8988T (cell line): ENCODE data around the gene ELFN2.

Experiments
- DNase-seq: peaks from one replicate; pipeline ENCODE4 v3.0.0; 2011

ELFN2 gene

GRCh38 chr22:37378642-37379058, 48.6 kb downstream of the ELFN2 start:
- DNase-seq, result no peak

GRCh38 chr22:37377927-37378326, 49.4 kb downstream of the ELFN2 start:
- DNase-seq, result no peak

- DNase-seq, result no peak
Observed at GRCh38 chr22:37377138-37377537, 50.1 kb downstream of the ELFN2 start.

- no peak for DNase-seq
Observed at GRCh38 chr22:37376643-37377042, 50.6 kb downstream of the ELFN2 start.

- DNase-seq, result no peak
Observed at GRCh38 chr22:37375801-37376200, 51.5 kb downstream of the ELFN2 start.

GRCh38 chr22:37374571-37374970, 52.7 kb downstream of the ELFN2 start:
- no peak for DNase-seq

- DNase-seq, result no peak
Observed at GRCh38 chr22:37373451-37373850, 53.8 kb downstream of the ELFN2 start.

- DNase-seq, result no peak
Observed at GRCh38 chr22:37371911-37372310, 55.4 kb downstream of the ELFN2 start.

GRCh38 chr22:37371491-37371890, 55.8 kb downstream of the ELFN2 start:
- DNase-seq, result no peak

- DNase-seq, result no peak
Observed at GRCh38 chr22:37370306-37370979, 56.8 kb downstream of the ELFN2 start.

- no peak for DNase-seq
Observed at GRCh38 chr22:37369483-37369882, 57.8 kb downstream of the ELFN2 start.

- no peak for DNase-seq
Observed at GRCh38 chr22:37368058-37368457, 59.2 kb downstream of the ELFN2 start.

- no peak for DNase-seq
Observed at GRCh38 chr22:37366601-37367000, 60.7 kb downstream of the ELFN2 start.

GRCh38 chr22:37365950-37366349, 61.3 kb downstream of the ELFN2 start:
- DNase-seq, result no peak

GRCh38 chr22:37363261-37363992, 63.9 kb downstream of the ELFN2 start:
- no peak for DNase-seq

- DNase-seq, result no peak
Observed at GRCh38 chr22:37362621-37363020, 64.7 kb downstream of the ELFN2 start.

GRCh38 chr22:37358917-37359316, 68.4 kb downstream of the ELFN2 start:
- no peak for DNase-seq

GRCh38 chr22:37358386-37358785, 68.9 kb downstream of the ELFN2 start:
- DNase-seq, result no peak

GRCh38 chr22:37357446-37358075, 69.7 kb downstream of the ELFN2 start:
- no peak for DNase-seq

- DNase-seq, result no peak
Observed at GRCh38 chr22:37356922-37357321, 70.4 kb downstream of the ELFN2 start.

GRCh38 chr22:37355174-37355573, 72.1 kb downstream of the ELFN2 start:
- no peak for DNase-seq

- DNase-seq, result no peak
Observed at GRCh38 chr22:37354670-37355069, 72.6 kb downstream of the ELFN2 start.

GRCh38 chr22:37354261-37354660, 73.0 kb downstream of the ELFN2 start:
- no peak for DNase-seq

GRCh38 chr22:37353839-37354238, 73.4 kb downstream of the ELFN2 start:
- DNase-seq, result no peak
